Neuronal stem cell (in vitro differentiated cells): ENCODE results near the gene P2RX6.
A peak's percentile ranks its signal among the peaks of the same experiment; 100 is the strongest.

Experiments
- DNase-seq: peaks from one replicate; pipeline ENCODE4 v3.0.0-alpha.2; 2013; ENCODE audit warnings: low spot score
- H2AFZ ChIP-seq: one replicate; pipeline ENCODE4 v1.6.1; 2013; ENCODE audit warnings: mild to moderate bottlenecking, low read length, inconsistent platforms
- H2AK5ac ChIP-seq: 2 replicates; pipeline ENCODE4 v1.6.1; 2013; ENCODE audit warnings: low read depth, mild to moderate bottlenecking, inconsistent platforms, low read length, moderate library complexity, mixed read lengths
- H2BK120ac ChIP-seq: 2 replicates; pipeline ENCODE4 v1.6.1; 2013; ENCODE audit warnings: low read depth, mild to moderate bottlenecking, inconsistent platforms, low read length, moderate library complexity, mixed read lengths
- H2BK12ac ChIP-seq: one replicate; pipeline ENCODE4 v1.6.1; 2013; ENCODE audit warnings: low read length, inconsistent platforms
- H2BK15ac ChIP-seq: 2 replicates; pipeline ENCODE4 v1.6.1; 2013; ENCODE audit warnings: mild to moderate bottlenecking, low read length, inconsistent platforms, mixed read lengths
- H2BK5ac ChIP-seq: one replicate; pipeline ENCODE4 v1.6.1; 2013; ENCODE audit warnings: inconsistent platforms, mild to moderate bottlenecking, low read length, moderate library complexity
- H3K14ac ChIP-seq: one replicate; pipeline ENCODE4 v1.6.1; 2013; ENCODE audit warnings: low read length, inconsistent platforms
- H3K18ac ChIP-seq: 2 replicates; pipeline ENCODE4 v1.6.1; 2013; ENCODE audit warnings: low read length, inconsistent platforms
- H3K23ac ChIP-seq: 2 replicates; pipeline ENCODE4 v1.6.1; 2013; ENCODE audit warnings: low read depth, mild to moderate bottlenecking, mixed read lengths, low read length, inconsistent platforms; ENCODE audit not compliant: poor library complexity
- H3K27ac ChIP-seq: replicated peaks from 3 replicates; pipeline ENCODE4 v1.5.1; 2013; ENCODE audit warnings: low read length, inconsistent platforms
- H3K27me3 ChIP-seq, 3 experiments: 2 replicates each; pipeline ENCODE4 v1.6.1; 2013; ENCODE audit warnings: low read length in 3 of 3, mild to moderate bottlenecking in 2 of 3, inconsistent platforms in 1 of 3, low read depth in 1 of 3, mixed read lengths in 1 of 3, moderate library complexity in 1 of 3; ENCODE audit not compliant: control insufficient read depth in 3 of 3, insufficient read depth in 3 of 3
- H3K36me3 ChIP-seq, 2 donors: replicated peaks in 1 of 2; 2 replicates each; pipeline ENCODE4 v1.6.1; 2013; ENCODE audit warnings: low read length in 2 of 2; ENCODE audit not compliant: control insufficient read depth in 2 of 2, insufficient read depth in 2 of 2
- H3K4ac ChIP-seq: 2 replicates; pipeline ENCODE4 v1.6.1; 2013; ENCODE audit warnings: inconsistent platforms, mild to moderate bottlenecking, low read length, moderate library complexity
- H3K4me1 ChIP-seq, 2 donors: 1 replicate in 1 of 2; 2 replicates in 1 of 2; pipeline ENCODE4 v1.6.1; 2013; ENCODE audit warnings: low read length in 2 of 2, low read depth in 1 of 2; ENCODE audit not compliant: control insufficient read depth in 2 of 2, insufficient read depth in 1 of 2
- H3K4me2 ChIP-seq: one replicate; pipeline ENCODE4 v1.6.1; 2013; ENCODE audit warnings: mild to moderate bottlenecking, low read length, inconsistent platforms; ENCODE audit not compliant: insufficient read depth, poor library complexity, severe bottlenecking
- H3K4me3 ChIP-seq, 2 donors: 2 replicates each; pipeline ENCODE4 v1.5.1; 2013; ENCODE audit warnings: low read length in 2 of 2, mild to moderate bottlenecking in 2 of 2, inconsistent platforms in 1 of 2, moderate library complexity in 1 of 2
- H3K79me1 ChIP-seq: one replicate; pipeline ENCODE4 v1.6.1; 2013; ENCODE audit warnings: low read depth, mild to moderate bottlenecking, inconsistent platforms, low read length, moderate library complexity
- H3K9ac ChIP-seq: one replicate; pipeline ENCODE4 v1.6.1; 2013; ENCODE audit warnings: mild to moderate bottlenecking, low read depth, low read length, inconsistent platforms; ENCODE audit not compliant: poor library complexity
- H3K9me3 ChIP-seq, 2 donors: replicated peaks in 1 of 2; 2 replicates each; pipeline versions ENCODE3 to v1.6.1; 2013; ENCODE audit warnings: low read length in 2 of 2, mild to moderate bottlenecking in 2 of 2, inconsistent platforms in 1 of 2, low read depth in 1 of 2, mixed read lengths in 1 of 2, moderate library complexity in 1 of 2; ENCODE audit not compliant: control insufficient read depth in 2 of 2, insufficient read depth in 1 of 2
- H4K8ac ChIP-seq: one replicate; pipeline ENCODE4 v1.6.1; 2013; ENCODE audit warnings: low read depth, mild to moderate bottlenecking, inconsistent platforms, low read length, moderate library complexity
- H4K91ac ChIP-seq: one replicate; pipeline ENCODE4 v1.6.1; 2013; ENCODE audit warnings: low read length, low read depth, mild to moderate bottlenecking, inconsistent platforms; ENCODE audit not compliant: poor library complexity
- WGBS, 2 donors: extraction: QIAGEN DNeasy Blood & Tissue Kit; methylation state at CpG; one replicate each; pipeline ENCODE4 v1.1.7; 2013; ENCODE audit warnings: missing lambda C conversion rate in 2 of 2, mixed read lengths in 1 of 2; ENCODE audit not compliant: insufficient read length in 2 of 2, insufficient replicate concordance in 1 of 2; ENCODE audit errors: extremely low coverage in 2 of 2; 5-methylcytosine and 5-hydroxymethylcytosine counted together

The P2RX6 gene

DNA sequence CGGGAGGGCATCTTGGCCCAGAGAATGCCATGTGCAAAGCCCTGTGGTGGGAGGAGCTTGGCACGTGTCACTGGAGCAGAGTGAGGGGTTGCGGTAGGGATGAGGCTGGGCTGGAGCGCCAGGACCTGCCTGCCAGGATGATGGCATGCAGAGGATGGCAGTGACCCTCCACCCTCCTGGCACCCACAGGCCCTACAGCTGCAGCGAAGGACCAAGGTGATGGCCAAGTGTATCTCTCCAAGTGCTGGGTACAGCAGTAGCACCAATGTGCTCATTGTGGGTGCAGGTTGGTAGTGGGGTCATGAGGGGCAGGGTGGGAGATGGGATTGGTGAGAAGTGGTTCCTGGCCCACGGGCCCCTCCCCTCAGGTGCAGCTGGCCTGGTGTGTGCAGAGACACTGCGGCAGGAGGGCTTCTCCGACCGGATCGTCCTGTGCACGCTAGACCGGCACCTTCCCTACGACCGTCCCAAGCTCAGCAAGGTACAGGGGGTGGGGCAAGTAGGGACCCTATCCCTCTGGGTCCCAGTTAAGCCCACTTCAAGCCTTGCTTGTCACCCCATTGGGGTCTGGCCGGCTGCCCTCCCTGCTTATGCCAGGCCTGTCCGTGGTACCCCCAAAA lies 40.5 kb upstream of the P2RX6 start:
- no peak for DNase-seq
- Histone ChIP-seq H3K23ac (peak overlapping the region; percentile 35), H2BK12ac (peak overlapping the region; percentile 76), H3K79me1 (no peaks in the 10 kb centered on the region), H4K91ac (no peak overlapping the region), H3K27me3 (no peaks in the 10 kb centered on the region), H3K9ac (no peak overlapping the region), H3K4me1 (peaks cover 15 to 24% of the 10 kb centered on the region in 2 donors), H3K36me3 (no peaks in the 10 kb centered on the region), H4K8ac (no peak overlapping the region), H3K4ac (peak overlapping the region; percentile 28), H2BK5ac (no peak overlapping the region), H2AFZ (no peak overlapping the region), H3K9me3 (peaks cover 7 to 9% of the 10 kb centered on the region in 2 donors), H2AK5ac (peak overlapping the region; percentile 79), H3K27ac (no peak overlapping the region), H3K14ac (no peak overlapping the region), H2BK120ac (peak overlapping the region; percentile 73), H2BK15ac (peak overlapping the region; percentile 84), H3K18ac (peak overlapping the region; percentile 69), H3K4me3 (peak overlapping the region in 1 of 2 donors; percentile 10), H3K4me2 (no peak overlapping the region)
- no CpG with 5 or more reads among the region's 16 CpGs for WGBS, 2 donors

DNA sequence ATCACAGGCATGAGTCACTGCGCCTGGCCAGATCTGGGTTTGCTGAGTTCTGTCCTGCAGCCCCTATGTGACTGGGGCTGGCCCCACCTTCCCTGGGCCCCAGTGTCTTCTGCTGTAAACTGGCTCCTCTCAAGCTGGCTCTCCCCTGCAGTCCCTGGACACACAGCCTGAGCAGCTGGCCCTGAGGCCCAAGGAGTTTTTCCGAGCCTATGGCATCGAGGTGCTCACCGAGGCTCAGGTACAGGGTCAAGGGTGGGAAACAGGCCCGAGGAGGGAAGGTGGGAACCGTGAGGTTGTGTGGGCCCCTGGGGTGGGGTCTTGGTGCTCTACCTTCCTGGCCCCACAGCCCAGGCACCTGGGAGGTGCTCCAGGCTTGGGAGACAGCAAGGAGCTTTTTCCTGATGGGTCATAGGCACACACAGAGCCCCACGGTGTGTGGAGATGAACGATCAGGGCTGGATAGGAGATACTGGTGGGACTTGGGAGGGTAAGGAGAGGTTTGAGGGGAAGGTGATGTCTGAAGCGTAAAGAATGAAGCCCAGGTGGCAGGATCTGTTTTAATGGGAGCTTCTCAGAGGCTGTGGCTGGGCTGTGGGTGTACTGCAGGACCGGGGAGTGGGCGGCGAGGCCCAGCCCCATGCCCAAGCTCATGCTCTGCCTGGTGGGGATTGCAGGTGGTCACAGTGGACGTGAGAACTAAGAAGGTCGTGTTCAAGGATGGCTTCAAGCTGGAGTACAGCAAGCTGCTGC lies 39.2 kb upstream of the P2RX6 start:
- no peaks in the 10 kb centered on the region for H3K27me3 ChIP-seq

GRCh38 chr22:20976291-20976877 lies 38.6 kb upstream of the P2RX6 start:
- Histone ChIP-seq H3K9me3 (peaks cover 7 to 9% of the 10 kb centered on the region in 2 donors), H2BK5ac (no peak overlapping the region), H3K4ac (no peak overlapping the region), H3K18ac (no peak overlapping the region), H3K9ac (no peak overlapping the region), H3K4me1 (peaks cover 17 to 32% of the 10 kb centered on the region in 2 donors), H3K4me3 (no peak overlapping the region), H4K91ac (no peak overlapping the region), H2BK15ac (peak overlapping the region; percentile 16), H3K23ac (peak overlapping the region; percentile 82), H2BK120ac (no peak overlapping the region), H3K4me2 (no peak overlapping the region), H3K27me3 (no peaks in the 10 kb centered on the region), H3K14ac (peak overlapping the region; percentile 23), H2BK12ac (peak overlapping the region; percentile 47), H2AK5ac (peak overlapping the region; percentile 69), H4K8ac (no peak overlapping the region), H3K79me1 (no peaks in the 10 kb centered on the region), H3K27ac (no peak overlapping the region), H2AFZ (no peak overlapping the region), H3K36me3 (no peaks in the 10 kb centered on the region)
- no peak for DNase-seq
- no CpG with 5 or more reads among the region's 24 CpGs for WGBS, 2 donors

More for the DNA sequence above, 39.2 kb upstream of the P2RX6 start:
- Histone ChIP-seq H2AK5ac (no peak overlapping the region), H3K9ac (no peak overlapping the region), H4K8ac (no peak overlapping the region), H3K23ac (peak overlapping the region; percentile 45), H2AFZ (no peak overlapping the region), H3K14ac (peak overlapping the region; percentile 23), H3K9me3 (peaks cover 7 to 9% of the 10 kb centered on the region in 2 donors), H3K36me3 (no peaks in the 10 kb centered on the region), H2BK12ac (peak overlapping the region; percentile 47), H2BK5ac (no peak overlapping the region), H4K91ac (no peak overlapping the region), H3K27ac (no peak overlapping the region), H3K79me1 (no peaks in the 10 kb centered on the region), H3K4me2 (no peak overlapping the region), H2BK15ac (no peak overlapping the region), H2BK120ac (peak overlapping the region; percentile 11), H3K4me3 (no peak overlapping the region), H3K18ac (no peak overlapping the region), H3K4ac (no peak overlapping the region), H3K4me1 (peaks cover 18 to 33% of the 10 kb centered on the region in 2 donors)
- WGBS, 2 donors = no CpG with 5 or more reads among the region's 14 CpGs
- no peak for DNase-seq

DNA sequence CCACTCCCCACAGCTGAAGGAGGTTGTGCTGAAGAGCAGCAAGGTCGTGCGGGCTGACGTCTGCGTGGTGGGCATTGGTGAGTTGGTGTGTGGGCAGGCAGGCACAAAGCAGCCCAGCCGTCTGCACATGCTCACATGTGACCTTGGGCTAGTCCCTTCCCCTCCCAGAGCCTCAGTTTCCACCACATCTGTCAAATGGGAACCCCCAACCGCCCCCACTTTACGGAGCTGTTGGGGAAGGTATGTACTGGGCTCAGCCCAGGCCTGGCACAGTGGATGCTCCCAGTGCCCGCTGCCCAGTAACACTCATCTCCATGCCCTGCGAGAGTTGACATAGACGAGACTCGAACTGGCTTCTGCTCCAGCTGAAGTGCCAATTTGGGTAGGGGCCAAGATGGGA lies 37.9 kb upstream of the P2RX6 start:
- DNase-seq = no peak
- no CpG with 5 or more reads among the region's 11 CpGs for WGBS, 2 donors
- H3K27me3 ChIP-seq = no peaks in the 10 kb centered on the region
- H2BK12ac ChIP-seq = peak overlapping the region; percentile 69
- H2BK5ac ChIP-seq = no peak overlapping the region
- H3K4me1 ChIP-seq = peaks cover 15 to 29% of the 10 kb centered on the region in 2 donors
- H3K18ac ChIP-seq = peak overlapping the region; percentile 60
- peaks cover 7 to 9% of the 10 kb centered on the region in 2 donors for H3K9me3 ChIP-seq
- H3K4me2 ChIP-seq = no peak overlapping the region
- H3K23ac ChIP-seq = peak overlapping the region; percentile 82
- H3K4ac ChIP-seq = no peak overlapping the region
- H3K79me1 ChIP-seq = no peaks in the 10 kb centered on the region
- H4K8ac ChIP-seq = no peak overlapping the region
- no peak overlapping the region for H3K27ac ChIP-seq
- H2BK15ac ChIP-seq = peak overlapping the region; percentile 16
- peak overlapping the region; percentile 22 for H4K91ac ChIP-seq
- H2BK120ac ChIP-seq = no peak overlapping the region
- peak overlapping the region; percentile 69 for H2AK5ac ChIP-seq
- no peak overlapping the region for H3K14ac ChIP-seq
- H2AFZ ChIP-seq = no peak overlapping the region
- no peak overlapping the region for H3K4me3 ChIP-seq
- no peaks in the 10 kb centered on the region for H3K36me3 ChIP-seq
- H3K9ac ChIP-seq = peak overlapping the region; percentile 10
